ENCODE data around the gene LRRC49. TPM values are rescaled to one million over a fixed set of nuclear protein-coding genes. Genes with fewer than 3 reads are reported as not detected.
A peak's percentile ranks its signal among the peaks of the same experiment; 100 is the strongest.

LRRC49 gene
- total RNA-seq, 1 experiment from 2014 or later: 8.3 TPM

DNA sequence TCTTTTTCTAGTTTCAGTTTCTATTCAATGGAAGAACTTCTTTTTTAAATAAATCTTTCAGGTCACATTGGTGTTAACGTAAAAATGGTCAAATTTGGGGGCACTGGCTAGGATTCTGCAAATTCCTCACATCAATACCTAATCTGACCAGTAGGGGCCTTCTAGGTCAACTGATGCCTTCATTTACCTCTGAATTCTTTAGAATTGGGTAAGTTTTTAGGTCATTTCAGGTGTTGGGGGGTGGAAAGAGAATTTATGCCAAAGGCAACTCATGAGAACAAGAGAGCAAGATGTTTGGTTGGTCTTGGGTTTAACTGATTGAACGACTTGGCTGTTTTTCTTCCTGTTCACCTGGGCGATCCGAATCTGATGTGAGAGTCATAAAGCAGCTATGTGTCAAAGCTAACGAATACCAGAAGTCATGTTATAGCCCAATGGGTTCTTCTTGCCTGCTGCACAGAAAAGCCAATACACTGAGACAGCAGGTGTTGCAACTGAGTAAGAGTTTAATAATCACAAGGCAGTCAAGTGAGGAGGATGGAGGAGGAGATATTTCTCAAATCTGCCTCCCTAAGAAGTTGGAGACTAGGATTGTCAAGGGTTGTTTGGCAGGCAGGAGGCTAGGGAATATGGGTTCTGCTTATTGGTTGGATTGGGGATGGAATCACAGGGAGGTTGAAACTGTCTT, 15.3 kb downstream of the LRRC49 start:
- Histone ChIP-seq H3K18ac (ENCODE audit: insufficient read length, low read depth, low read length) (no peak overlapping the region), H3K4ac (ENCODE audit: low read depth, low read length) (no peak overlapping the region), H3K4me1 (ENCODE audit: insufficient read depth, low read length) (no peaks in the 10 kb centered on the region), H4K5ac (ENCODE audit: insufficient read length, low read depth, low read length) (no peak overlapping the region), H3K27me3 (ENCODE audit: insufficient read depth, low read length) (no peaks in the 10 kb centered on the region), H4K20me1 (ENCODE audit: control insufficient read depth, insufficient read depth, insufficient read length) (no peaks in the 10 kb centered on the region), H2AK5ac (ENCODE audit: insufficient read length, low read length) (no peak overlapping the region), H2BK15ac (ENCODE audit: low read depth, low read length) (no peak overlapping the region), H3K23ac (ENCODE audit: insufficient read length, low read depth, low read length) (no peak overlapping the region), H3K9ac (ENCODE audit: extremely low read depth, insufficient read length, low read length) (no peak overlapping the region), H4K8ac (replicated peaks; ENCODE audit: insufficient read length, low read depth, low read length) (no peak overlapping the region), H3K79me2 (ENCODE audit: insufficient read depth, low read length) (no peaks in the 10 kb centered on the region), H3K56ac (ENCODE audit: insufficient read length, low read depth, low read length) (no peak overlapping the region), H2BK20ac (ENCODE audit: low read depth, low read length, poor library complexity, severe bottlenecking) (no peak overlapping the region), H2BK120ac (ENCODE audit: low read depth, low read length, poor library complexity, severe bottlenecking) (no peak overlapping the region), H3K27ac (ENCODE audit: insufficient read length, low read depth, low read length) (no peak overlapping the region), H3K4me2 (ENCODE audit: insufficient read depth, insufficient read length, low read length) (no peak overlapping the region), H3T11ph (ENCODE audit: low read length) (no peak overlapping the region), H4K91ac (ENCODE audit: insufficient read length, low read depth, low read length) (no peak overlapping the region), H3K23me2 (ENCODE audit: insufficient read length, low read depth, low read length, poor library complexity, severe bottlenecking) (no peaks in the 10 kb centered on the region), H2BK12ac (ENCODE audit: insufficient read length, low read depth, low read length) (no peak overlapping the region), H2AFZ (ENCODE audit: low read length) (no peak overlapping the region), H3K14ac (ENCODE audit: insufficient read depth, low read length) (no peak overlapping the region), H3K9me3 (ENCODE audit: control insufficient read depth, low read depth, low read length) (no peaks in the 10 kb centered on the region), H3K79me1 (ENCODE audit: insufficient read depth, low read depth, low read length, poor library complexity, severe bottlenecking) (no peaks in the 10 kb centered on the region), H2BK5ac (ENCODE audit: insufficient read length, low read length) (no peak overlapping the region)
- WGBS (ENCODE audit: extremely low coverage, insufficient read length, low lambda C conversion rate): no CpG with 5 or more reads among the region's 5 CpGs
- Mint-ChIP-seq H3K36me3 (ENCODE audit: insufficient read depth in 1 of 3, low read depth in 3 of 3) (peaks cover 8 to 19% (median 13%) of the 10 kb centered on the region in 3 experiments), H3K9me3 (peaks cover 0 to 5% of the 10 kb centered on the region in 2 experiments; a peak in 2 of 5 replicates), H3K4me3 (no peak overlapping the region), H3K27me3 (ENCODE audit: low read depth) (peaks cover 1% of the 10 kb centered on the region; the same call in 1 of the 2 replicates), H3K4me1 (peaks cover 4 to 5% of the 10 kb centered on the region in 2 experiments; a peak in 2 of 4 replicates), H3K27ac (no peak overlapping the region)
- TF ChIP-seq, protein P1, sequence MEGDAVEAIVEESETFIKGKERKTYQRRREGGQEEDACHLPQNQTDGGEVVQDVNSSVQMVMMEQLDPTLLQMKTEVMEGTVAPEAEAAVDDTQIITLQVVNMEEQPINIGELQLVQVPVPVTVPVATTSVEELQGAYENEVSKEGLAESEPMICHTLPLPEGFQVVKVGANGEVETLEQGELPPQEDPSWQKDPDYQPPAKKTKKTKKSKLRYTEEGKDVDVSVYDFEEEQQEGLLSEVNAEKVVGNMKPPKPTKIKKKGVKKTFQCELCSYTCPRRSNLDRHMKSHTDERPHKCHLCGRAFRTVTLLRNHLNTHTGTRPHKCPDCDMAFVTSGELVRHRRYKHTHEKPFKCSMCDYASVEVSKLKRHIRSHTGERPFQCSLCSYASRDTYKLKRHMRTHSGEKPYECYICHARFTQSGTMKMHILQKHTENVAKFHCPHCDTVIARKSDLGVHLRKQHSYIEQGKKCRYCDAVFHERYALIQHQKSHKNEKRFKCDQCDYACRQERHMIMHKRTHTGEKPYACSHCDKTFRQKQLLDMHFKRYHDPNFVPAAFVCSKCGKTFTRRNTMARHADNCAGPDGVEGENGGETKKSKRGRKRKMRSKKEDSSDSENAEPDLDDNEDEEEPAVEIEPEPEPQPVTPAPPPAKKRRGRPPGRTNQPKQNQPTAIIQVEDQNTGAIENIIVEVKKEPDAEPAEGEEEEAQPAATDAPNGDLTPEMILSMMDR (conservative IDR thresholded peaks at IDR 0.05): peak; percentile 70
- DNase-seq: no peak
